GM12878 (cell line): ENCODE measurements around the gene FPGS. TPM values are rescaled to one million over a fixed set of nuclear protein-coding genes. Genes with fewer than 3 reads are reported as not detected.
A peak's percentile ranks its signal among the peaks of the same experiment; 100 is the strongest.

ENCODE experiments used
- ASH2L ChIP-seq: fragments of 300-600, 200-600 bp; sonication (generic); IDR thresholded peaks from 2 replicates; pipeline ENCODE4 v1.6.1; 2017; ENCODE audit warnings: low read depth, mild to moderate bottlenecking, borderline replicate concordance
- BCL11A ChIP-seq: IDR thresholded peaks from 2 replicates; pipeline ENCODE4 v1.6.1; 2011; ENCODE audit warnings: low read depth, low read length
- BMI1 ChIP-seq: fragments of 450-650 bp; IDR thresholded peaks from 2 replicates; pipeline ENCODE4 v1.6.1; 2016; ENCODE audit warnings: mild to moderate bottlenecking, moderate library complexity, borderline replicate concordance
- CEBPB ChIP-seq, 2 experiments: fragments of 150-350 bp in 1 of 2; IDR thresholded peaks; 2 replicates each; pipeline ENCODE4 v1.6.1; 2012 to 2014; ENCODE audit warnings: low read depth in 2 of 2, low read length in 2 of 2, borderline replicate concordance in 1 of 2, inconsistent platforms in 1 of 2
- GATAD2B ChIP-seq: fragments of 450-650 bp; conservative IDR thresholded peaks from 2 replicates; pipeline ENCODE4 v1.6.1; 2017; ENCODE audit warnings: low read depth, mild to moderate bottlenecking, moderate library complexity
- HDAC2 ChIP-seq: fragments of 200-600 bp; sonication (generic); IDR thresholded peaks from 2 replicates; pipeline ENCODE4 v1.6.1; 2017
- HDGF ChIP-seq: fragments of 450-650 bp; IDR thresholded peaks from 2 replicates; pipeline ENCODE4 v1.6.1; 2016; ENCODE audit warnings: antibody characterized with exemption
- KLF5 ChIP-seq: fragments of 450-650 bp; IDR thresholded peaks from 2 replicates; pipeline ENCODE4 v1.6.1; 2014; ENCODE audit warnings: mild to moderate bottlenecking; ENCODE audit not compliant: partially characterized antibody
- MEF2A ChIP-seq: IDR thresholded peaks from 2 replicates; pipeline ENCODE4 v1.6.1; 2011; ENCODE audit warnings: low read depth, mild to moderate bottlenecking, low read length, moderate library complexity; ENCODE audit not compliant: insufficient read depth
- MTA2 ChIP-seq: fragments of 450-650 bp; IDR thresholded peaks from 2 replicates; pipeline ENCODE4 v1.6.1; 2016; ENCODE audit warnings: low read depth, mild to moderate bottlenecking, moderate library complexity
- SIN3A ChIP-seq: IDR thresholded peaks from 2 replicates; pipeline ENCODE4 v1.6.1; 2012; ENCODE audit warnings: low read depth, low read length, improper control_type of control experiment
- SMAD1 ChIP-seq: fragments of 450-650 bp; IDR thresholded peaks from 2 replicates; pipeline ENCODE4 v1.6.1; 2018; ENCODE audit warnings: mild to moderate bottlenecking, low read depth; ENCODE audit not compliant: partially characterized antibody
- SUZ12 ChIP-seq: fragments of 200-600 bp; sonication (generic); IDR thresholded peaks from one replicate; pipeline ENCODE4 v1.6.1; 2018; ENCODE audit warnings: antibody characterized with exemption, mild to moderate bottlenecking; ENCODE audit not compliant: unreplicated experiment
- polyA plus RNA-seq, 11 experiments: library from polyadenylated mRNA; depleted of rRNA in 4 of 11; unstranded in 6 of 11; stranded (reverse) in 5 of 11; fragments of >200 nt; fragmentation: Nextera tagmentation in 4 of 11; fragmentation: Illumina TruSeq in 1 of 11; extraction: Ambion mirVana in 4 of 11; extraction: Trizol in 1 of 11; gene quantifications; 1 replicate in 1 of 11; 2 replicates in 10 of 11; pipeline versions ENCODE4 v1.2.1 to v1.2.3, GENCODE V29; 2011 to 2016; ENCODE audit warnings: inconsistent platforms in 2 of 11, missing spikeins in 2 of 11, low read depth in 1 of 11
- total RNA-seq, 4 experiments: library from RNA; depleted of rRNA in 3 of 4; stranded (reverse); fragments of >200 nt in 3 of 4; fragmentation: Illumina TruSeq in 1 of 4; extraction: Trizol in 1 of 4; gene quantifications; 2 replicates each; pipeline versions ENCODE4 v1.2.1 to v1.2.3, GENCODE V29; 2013 to 2021
- TF ChIP-seq, protein P1 (sequence below): fragments of 450-650 bp; formaldehyde crosslinking; IDR thresholded peaks from 2 replicates; pipeline ENCODE4 v1.4.0; 2020; ENCODE audit warnings: mild to moderate bottlenecking, moderate library complexity
- TF ChIP-seq, protein P2 (sequence below): IDR thresholded peaks from 2 replicates; pipeline ENCODE4 v1.6.1; 2012; ENCODE audit warnings: mild to moderate bottlenecking, low read depth, low read length
- TF ChIP-seq, protein P3 (sequence below): fragments of 450-650 bp; IDR thresholded peaks from 2 replicates; pipeline ENCODE4 v1.6.1; 2017; ENCODE audit warnings: mild to moderate bottlenecking, moderate library complexity

The FPGS gene
- total and polyA plus RNA-seq, 10 of the 15 experiments (the other 5 are each of a cell fraction or from before 2014, with no cell fraction given) = 1.2 to 127 (median 80.4) TPM

DNA sequence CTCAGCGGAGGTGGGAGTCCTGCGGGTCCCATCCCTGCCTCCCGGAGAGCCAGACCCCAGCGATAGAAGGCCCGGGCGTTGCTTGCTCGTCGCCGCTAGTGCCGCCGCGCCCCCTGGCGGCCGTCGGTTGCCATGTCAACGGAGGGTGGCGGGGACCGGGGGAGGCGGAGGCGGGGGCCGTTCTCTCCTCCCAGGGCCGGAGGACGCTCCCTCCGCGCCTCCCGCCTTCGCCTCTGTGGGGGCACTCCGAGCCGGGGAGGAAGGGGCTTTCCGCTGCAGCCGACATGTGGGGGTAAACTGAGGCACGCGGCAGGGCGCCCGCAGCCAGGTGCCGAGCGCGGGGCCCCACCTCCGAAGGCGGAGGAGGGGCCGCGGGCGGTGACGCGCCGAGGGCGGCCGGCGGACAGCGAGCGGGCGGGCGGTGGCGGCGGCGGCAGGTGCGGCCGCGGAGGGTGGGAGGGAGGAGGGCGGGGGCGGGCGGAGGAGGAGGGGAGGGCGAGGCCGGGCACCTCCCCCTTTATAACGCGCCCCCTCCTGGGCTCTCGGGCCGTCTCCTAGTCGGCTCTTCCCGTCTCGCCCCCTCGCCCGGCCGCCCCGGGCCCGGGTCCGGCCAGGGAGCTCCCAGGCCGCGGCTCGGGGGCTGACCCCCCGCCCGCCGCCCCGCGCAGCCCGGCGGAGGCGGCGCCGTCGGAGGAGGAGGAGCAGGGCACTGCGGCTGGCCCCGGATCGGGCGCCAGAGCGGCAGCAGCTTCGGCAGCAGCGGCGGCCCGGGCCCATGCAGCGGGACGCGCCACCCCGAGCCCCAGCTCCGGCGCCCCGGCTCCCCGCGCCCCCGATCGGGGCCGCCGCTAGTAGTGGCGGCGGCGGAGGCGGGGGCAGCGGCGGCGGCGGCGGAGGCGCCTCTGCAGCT lies 17.4 kb upstream of the FPGS start (continued):
- TF ChIP-seq, protein P1, sequence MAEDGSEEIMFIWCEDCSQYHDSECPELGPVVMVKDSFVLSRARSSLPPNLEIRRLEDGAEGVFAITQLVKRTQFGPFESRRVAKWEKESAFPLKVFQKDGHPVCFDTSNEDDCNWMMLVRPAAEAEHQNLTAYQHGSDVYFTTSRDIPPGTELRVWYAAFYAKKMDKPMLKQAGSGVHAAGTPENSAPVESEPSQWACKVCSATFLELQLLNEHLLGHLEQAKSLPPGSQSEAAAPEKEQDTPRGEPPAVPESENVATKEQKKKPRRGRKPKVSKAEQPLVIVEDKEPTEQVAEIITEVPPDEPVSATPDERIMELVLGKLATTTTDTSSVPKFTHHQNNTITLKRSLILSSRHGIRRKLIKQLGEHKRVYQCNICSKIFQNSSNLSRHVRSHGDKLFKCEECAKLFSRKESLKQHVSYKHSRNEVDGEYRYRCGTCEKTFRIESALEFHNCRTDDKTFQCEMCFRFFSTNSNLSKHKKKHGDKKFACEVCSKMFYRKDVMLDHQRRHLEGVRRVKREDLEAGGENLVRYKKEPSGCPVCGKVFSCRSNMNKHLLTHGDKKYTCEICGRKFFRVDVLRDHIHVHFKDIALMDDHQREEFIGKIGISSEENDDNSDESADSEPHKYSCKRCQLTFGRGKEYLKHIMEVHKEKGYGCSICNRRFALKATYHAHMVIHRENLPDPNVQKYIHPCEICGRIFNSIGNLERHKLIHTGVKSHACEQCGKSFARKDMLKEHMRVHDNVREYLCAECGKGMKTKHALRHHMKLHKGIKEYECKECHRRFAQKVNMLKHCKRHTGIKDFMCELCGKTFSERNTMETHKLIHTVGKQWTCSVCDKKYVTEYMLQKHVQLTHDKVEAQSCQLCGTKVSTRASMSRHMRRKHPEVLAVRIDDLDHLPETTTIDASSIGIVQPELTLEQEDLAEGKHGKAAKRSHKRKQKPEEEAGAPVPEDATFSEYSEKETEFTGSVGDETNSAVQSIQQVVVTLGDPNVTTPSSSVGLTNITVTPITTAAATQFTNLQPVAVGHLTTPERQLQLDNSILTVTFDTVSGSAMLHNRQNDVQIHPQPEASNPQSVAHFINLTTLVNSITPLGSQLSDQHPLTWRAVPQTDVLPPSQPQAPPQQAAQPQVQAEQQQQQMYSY (CRISPR knock-in tag) = no peak
- TF ChIP-seq HDAC2 = no peak
- TF ChIP-seq HDGF = no peak
- 0 out of 2 replicates have a peak, but pooled peaks have one; percentile 34 for TF ChIP-seq SIN3A
- TF ChIP-seq SUZ12 = no peak
- TF ChIP-seq ASH2L = no peak
- TF ChIP-seq BCL11A = no peak
- peak; percentile 38; the same call in 1 of the 2 replicates for TF ChIP-seq GATAD2B
- 0 out of 2 replicates have a peak, but pooled peaks have one; percentile 6 for TF ChIP-seq MEF2A
- TF ChIP-seq BMI1 = peak; percentile 85
- TF ChIP-seq MTA2 = no peak
- TF ChIP-seq KLF5 = no peak
- TF ChIP-seq, protein P2, sequence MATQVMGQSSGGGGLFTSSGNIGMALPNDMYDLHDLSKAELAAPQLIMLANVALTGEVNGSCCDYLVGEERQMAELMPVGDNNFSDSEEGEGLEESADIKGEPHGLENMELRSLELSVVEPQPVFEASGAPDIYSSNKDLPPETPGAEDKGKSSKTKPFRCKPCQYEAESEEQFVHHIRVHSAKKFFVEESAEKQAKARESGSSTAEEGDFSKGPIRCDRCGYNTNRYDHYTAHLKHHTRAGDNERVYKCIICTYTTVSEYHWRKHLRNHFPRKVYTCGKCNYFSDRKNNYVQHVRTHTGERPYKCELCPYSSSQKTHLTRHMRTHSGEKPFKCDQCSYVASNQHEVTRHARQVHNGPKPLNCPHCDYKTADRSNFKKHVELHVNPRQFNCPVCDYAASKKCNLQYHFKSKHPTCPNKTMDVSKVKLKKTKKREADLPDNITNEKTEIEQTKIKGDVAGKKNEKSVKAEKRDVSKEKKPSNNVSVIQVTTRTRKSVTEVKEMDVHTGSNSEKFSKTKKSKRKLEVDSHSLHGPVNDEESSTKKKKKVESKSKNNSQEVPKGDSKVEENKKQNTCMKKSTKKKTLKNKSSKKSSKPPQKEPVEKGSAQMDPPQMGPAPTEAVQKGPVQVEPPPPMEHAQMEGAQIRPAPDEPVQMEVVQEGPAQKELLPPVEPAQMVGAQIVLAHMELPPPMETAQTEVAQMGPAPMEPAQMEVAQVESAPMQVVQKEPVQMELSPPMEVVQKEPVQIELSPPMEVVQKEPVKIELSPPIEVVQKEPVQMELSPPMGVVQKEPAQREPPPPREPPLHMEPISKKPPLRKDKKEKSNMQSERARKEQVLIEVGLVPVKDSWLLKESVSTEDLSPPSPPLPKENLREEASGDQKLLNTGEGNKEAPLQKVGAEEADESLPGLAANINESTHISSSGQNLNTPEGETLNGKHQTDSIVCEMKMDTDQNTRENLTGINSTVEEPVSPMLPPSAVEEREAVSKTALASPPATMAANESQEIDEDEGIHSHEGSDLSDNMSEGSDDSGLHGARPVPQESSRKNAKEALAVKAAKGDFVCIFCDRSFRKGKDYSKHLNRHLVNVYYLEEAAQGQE = no peak
- no peak for TF ChIP-seq CEBPB (IDR thresholded peaks at IDR 0.05; ENCODE audit: borderline replicate concordance in 1 of 2, low read depth in 2 of 2, low read length in 2 of 2)
- TF ChIP-seq, protein P3, sequence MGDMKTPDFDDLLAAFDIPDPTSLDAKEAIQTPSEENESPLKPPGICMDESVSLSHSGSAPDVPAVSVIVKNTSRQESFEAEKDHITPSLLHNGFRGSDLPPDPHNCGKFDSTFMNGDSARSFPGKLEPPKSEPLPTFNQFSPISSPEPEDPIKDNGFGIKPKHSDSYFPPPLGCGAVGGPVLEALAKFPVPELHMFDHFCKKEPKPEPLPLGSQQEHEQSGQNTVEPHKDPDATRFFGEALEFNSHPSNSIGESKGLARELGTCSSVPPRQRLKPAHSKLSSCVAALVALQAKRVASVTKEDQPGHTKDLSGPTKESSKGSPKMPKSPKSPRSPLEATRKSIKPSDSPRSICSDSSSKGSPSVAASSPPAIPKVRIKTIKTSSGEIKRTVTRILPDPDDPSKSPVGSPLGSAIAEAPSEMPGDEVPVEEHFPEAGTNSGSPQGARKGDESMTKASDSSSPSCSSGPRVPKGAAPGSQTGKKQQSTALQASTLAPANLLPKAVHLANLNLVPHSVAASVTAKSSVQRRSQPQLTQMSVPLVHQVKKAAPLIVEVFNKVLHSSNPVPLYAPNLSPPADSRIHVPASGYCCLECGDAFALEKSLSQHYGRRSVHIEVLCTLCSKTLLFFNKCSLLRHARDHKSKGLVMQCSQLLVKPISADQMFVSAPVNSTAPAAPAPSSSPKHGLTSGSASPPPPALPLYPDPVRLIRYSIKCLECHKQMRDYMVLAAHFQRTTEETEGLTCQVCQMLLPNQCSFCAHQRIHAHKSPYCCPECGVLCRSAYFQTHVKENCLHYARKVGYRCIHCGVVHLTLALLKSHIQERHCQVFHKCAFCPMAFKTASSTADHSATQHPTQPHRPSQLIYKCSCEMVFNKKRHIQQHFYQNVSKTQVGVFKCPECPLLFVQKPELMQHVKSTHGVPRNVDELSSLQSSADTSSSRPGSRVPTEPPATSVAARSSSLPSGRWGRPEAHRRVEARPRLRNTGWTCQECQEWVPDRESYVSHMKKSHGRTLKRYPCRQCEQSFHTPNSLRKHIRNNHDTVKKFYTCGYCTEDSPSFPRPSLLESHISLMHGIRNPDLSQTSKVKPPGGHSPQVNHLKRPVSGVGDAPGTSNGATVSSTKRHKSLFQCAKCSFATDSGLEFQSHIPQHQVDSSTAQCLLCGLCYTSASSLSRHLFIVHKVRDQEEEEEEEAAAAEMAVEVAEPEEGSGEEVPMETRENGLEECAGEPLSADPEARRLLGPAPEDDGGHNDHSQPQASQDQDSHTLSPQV = 0 out of 2 replicates have a peak, but pooled peaks have one; percentile 29
- TF ChIP-seq SMAD1 = no peak
